GM21723 (cell line): ENCODE results near the gene LSM7.
"Not testable (repeated sequence)": the region's sequence is repeated elsewhere in the genome, so short reads cannot be mapped to it uniquely, and the experiment has no call there.

Experiments used
- ATAC-seq: cut with Tn5 transposase; IDR thresholded peaks from one replicate; pipeline ENCODE4 v1.9.1; 2021; ENCODE audit warnings: mild to moderate bottlenecking, moderate library complexity; ENCODE audit not compliant: unreplicated experiment

The LSM7 gene

GRCh38 chr19:2355168-2356035 is 27.0 kb upstream of the LSM7 start:
- no peak for ATAC-seq

GRCh38 chr19:2354670-2355069 is 26.3 kb upstream of the LSM7 start:
- ATAC-seq = no peak

GRCh38 chr19:2353887-2354592 is 25.7 kb upstream of the LSM7 start:
- no peak for ATAC-seq

DNA sequence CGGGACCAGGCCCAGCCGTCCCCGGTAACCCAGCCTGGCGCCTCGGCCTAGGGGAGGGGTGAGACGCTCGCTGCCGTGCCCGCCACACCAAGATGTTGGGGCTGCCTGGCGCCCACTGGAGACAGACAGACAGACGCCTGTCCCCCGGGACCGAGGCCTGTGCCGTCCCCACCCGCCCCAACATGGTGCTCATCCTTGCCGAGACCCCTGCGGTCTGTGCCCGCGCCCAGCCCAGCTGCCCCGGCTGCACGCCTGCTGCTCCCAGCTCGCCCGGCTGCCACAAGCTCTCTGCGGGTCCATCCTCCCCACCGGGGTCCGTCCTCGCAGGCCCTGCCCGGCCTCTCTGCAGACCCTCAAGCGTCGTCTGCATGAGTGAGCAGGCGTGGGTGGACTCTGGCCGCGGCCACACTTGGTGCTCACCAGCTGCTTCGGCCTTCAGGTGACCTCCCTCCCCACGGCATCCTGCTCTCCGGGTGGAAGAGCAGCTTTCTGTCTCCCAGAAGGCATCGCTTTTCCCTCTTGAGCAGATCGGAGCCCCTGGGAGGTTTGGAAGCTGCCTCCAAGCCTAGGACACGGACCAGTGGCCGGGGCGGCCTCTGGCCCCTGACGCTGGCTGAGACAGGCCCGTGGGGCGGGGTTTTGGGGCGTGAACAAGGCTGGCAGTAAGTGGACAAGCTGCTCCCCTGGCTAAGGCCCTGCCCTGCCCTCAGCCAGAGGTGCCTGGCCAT is 24.9 kb upstream of the LSM7 start:
- ATAC-seq = no peak

DNA sequence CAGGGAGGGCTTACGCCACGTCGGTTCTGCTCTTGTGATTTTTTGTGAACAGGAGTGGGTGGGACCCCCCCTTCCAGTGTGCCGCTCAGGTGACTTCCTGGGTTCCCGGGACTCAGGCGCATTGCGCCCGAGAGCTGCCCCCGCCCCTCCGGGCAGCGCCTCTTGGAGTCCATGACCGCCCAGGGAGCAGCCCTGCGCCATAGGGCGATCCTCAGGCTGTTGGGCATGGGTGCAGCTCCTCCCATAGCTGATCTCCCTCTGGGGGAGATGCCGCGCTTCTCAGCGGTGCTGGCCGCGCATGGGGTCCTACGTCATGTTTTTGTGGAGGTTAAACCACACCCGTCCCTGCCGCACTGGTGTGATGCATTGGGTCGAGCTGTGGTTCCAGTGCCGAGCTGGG is 23.7 kb upstream of the LSM7 start:
- no peak for ATAC-seq

GRCh38 chr19:2351591-2351990 is 23.2 kb upstream of the LSM7 start:
- no peak for ATAC-seq

DNA sequence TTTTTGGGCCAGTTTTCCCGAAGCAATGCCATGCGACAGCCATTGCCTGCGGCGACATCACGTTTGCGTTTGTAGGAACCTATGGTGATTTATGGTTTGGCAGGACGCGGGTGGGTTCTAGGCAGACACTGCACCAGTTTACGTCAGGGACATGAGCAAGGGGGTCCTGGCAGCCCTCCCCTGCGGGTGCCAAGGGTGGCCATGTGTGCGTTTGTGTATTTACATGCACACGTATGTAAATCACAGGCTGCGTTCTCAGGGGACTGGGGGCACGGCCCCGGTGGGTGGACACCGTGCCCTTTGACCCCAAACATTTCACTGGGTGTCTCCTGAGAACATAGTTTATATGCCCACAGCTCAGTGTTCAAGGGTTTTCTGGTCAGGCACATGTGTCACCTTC is 22.3 kb upstream of the LSM7 start:
- no peak for ATAC-seq

GRCh38 chr19:2349818-2350217 is 21.4 kb upstream of the LSM7 start:
- ATAC-seq = not testable (repeated sequence)

DNA sequence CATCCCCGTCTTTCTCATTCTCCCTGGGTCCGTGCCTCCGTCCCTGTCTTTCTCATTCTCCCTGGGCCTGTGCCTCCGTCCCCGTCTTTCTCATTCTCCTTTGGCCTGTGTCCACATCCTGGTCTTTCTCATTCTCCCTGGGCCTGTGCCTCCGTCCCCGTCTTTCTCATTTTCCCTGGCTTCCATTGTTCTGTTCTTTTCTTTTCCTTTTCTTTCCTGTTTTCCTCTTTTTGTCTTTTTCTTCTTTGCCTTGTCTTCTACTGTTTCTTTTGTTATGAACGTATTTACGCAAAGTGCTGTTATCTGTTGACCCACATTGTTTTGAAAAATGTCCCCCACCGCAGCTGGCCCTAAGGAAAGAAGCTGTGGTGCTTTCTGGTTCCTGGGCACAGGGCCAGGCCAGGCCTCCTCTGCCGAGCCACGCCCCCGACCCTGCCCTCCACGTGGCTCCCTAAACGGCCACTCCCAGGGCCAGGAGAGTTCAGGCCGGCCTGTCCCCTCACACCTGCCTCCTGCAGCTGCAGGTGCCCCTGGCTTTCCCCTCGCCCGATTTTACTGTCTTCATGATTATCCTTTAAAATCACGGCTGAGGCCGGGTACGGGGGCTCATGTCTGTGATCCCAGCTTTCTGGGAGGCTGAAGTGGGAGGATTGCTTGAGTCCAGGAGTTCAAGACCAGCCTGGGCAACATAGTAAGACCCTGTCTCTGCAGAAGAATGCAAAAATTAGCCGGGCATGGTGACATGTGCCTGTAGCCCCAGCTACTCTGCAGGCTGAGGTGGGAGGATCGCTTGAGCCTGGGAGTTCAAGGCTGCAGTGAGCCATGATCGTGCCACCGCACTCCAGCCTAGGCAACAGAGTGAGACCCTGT is 17.6 kb upstream of the LSM7 start:
- ATAC-seq = no peak

- no peak for ATAC-seq
These were observed 16.7 kb upstream of the LSM7 start for GRCh38 chr19:2345076-2345475.

DNA sequence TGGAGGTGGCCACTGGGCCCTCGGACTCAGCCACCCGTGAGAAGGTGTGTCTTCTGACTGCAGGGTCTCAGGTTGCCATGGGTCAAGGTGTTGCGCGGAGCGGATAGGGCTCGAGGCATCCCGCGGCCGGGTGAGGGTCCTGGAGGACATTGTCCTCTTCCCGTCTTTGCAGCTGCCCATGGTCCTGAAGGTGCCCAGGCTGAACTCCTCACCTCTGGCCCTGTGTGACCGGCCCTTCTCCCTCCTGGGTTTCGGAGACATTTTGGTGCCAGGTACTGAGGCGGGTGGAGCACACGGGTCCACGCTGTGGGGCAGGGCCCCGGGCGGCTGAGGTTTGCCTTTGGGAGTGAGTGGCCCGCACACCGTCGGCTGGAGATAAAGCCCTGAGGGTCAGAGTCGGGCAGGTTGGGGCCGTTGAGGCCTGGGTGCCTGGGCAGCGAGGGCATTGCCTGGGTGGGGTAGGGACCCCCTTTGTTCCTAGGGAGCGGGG is 16.0 kb upstream of the LSM7 start:
- ATAC-seq = no peak

DNA sequence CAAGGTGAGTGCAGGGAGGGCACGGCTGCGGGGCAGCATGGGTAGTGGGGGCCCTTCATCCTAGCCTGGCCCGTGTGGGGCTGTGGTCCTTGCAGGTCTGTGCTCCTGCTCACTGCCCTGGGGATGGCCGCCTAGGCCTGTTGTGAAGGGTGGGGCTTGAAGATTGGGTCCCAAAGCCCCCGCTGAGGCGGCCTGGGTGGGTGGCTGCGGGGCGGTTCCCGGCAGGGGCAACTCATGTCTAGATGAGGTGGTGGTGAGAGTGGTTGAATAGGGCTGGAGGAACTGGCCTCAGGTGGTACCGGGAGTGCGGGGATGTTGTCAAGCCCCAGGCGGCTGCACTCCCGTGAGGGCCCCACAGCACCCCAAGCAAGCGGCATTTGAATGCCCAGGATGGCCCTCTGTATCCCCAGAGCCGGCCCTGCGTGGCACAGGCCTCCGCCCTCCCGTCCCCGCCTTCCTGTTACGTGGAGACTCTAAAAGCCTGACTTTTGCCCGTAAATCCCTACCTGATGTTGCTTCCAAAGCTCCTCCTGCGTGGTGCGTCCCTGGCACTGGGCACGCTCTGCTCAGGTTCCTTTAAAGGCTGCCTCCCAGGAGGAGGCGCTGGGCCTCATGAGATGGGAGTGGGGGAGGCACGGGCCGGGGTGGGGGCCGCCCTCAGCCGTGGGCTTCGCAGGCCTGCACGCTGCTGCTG is 15.1 kb upstream of the LSM7 start:
- no peak for ATAC-seq

GRCh38 chr19:2342656-2343288 is 14.4 kb upstream of the LSM7 start:
- ATAC-seq = no peak

DNA sequence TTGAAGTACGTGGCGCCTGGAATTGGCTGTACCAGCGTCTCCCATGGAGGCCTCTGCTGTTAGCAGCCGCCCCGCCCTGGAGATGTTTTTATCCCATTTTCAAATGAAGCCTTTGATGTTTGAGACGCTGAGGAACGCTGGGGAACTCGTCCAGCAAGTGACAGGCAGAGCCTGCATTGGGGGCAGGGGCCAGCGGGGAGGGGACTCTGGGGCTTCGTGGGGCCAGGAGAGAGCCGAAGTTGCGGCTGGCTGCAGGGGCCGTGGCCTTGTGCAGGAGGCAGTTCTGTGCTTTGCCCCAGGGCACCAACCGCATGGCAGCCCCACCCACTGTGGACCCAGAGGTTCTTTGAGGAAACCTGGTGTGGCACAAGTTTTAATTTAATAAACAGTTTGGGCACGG is 13.6 kb upstream of the LSM7 start:
- ATAC-seq = no peak

- ATAC-seq = no peak
These were observed 12.9 kb upstream of the LSM7 start for GRCh38 chr19:2341244-2341751.

DNA sequence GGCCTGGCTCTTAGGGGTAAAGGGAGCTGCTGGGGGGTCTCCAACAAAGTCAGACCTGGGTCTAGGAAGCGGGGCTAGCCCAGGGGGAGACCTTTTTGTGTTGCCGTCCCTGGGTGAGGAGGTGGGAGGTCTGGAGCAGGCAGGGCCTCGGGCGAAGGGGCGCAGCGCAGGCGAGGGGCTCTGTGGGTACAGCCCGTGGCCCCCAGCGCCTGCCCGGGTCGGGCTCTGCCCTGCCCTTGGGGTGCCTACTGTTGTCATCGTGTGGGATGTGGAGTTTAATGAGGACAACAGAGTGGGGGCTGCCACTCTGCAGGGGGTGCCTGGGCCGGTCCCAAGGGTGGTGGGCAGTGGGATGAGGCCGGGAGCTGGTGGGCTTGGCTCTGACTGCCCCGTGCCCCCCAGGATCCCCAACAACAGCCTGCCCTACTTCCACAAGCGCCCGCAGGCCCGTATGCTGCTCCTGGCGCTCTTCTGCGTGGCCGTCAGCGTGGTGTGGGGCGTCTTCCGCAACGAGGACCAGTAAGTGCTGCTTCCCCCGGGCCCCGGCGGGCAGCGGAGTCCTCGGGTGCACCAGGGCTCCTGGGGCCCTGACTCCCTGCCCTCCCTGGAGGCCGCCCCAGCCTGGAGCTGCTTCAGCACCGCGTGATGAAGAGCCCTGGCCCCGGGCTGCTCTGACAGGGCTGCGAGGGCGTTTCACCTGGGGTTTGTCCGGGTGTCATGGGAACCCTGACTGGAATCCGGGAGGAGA is 12.3 kb upstream of the LSM7 start:
- no peak for ATAC-seq

GRCh38 chr19:2339644-2340310 is 11.4 kb upstream of the LSM7 start:
- no peak for ATAC-seq
